HG02938 (cell line): ENCODE results near the gene MAML3.

Source experiments
- ATAC-seq: cut with Tn5 transposase; IDR thresholded peaks from one replicate; pipeline ENCODE4 v1.9.1; 2021; ENCODE audit warnings: mild to moderate bottlenecking, moderate library complexity; ENCODE audit not compliant: unreplicated experiment

Gene MAML3

GRCh38 chr4:139880841-139881240, 273.1 kb downstream of the MAML3 start:
- ATAC-seq: no peak

DNA sequence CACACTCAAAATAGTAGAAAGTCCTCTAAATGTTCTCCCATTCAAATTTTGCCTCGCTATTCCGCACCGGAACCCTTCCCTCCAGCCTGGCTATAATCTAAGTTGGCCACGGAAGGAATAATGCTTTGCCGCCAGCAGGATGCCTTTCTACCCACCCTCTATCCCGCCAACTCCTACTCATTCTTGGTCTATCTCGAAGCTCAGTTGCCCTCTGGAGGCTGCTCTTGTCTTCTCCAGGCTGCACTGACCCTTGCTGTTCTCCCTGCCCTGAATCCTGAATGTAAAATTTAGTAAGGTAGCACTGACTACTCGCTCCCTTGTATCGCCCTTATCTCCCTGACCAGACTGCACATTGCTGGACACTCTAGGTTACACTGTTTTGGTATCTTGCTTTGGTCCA, 275.9 kb downstream of the MAML3 start:
- ATAC-seq: no peak

GRCh38 chr4:139876337-139876941, 277.5 kb downstream of the MAML3 start:
- ATAC-seq: no peak

- no peak for ATAC-seq
These were observed 278.6 kb downstream of the MAML3 start for GRCh38 chr4:139875411-139875825.

DNA sequence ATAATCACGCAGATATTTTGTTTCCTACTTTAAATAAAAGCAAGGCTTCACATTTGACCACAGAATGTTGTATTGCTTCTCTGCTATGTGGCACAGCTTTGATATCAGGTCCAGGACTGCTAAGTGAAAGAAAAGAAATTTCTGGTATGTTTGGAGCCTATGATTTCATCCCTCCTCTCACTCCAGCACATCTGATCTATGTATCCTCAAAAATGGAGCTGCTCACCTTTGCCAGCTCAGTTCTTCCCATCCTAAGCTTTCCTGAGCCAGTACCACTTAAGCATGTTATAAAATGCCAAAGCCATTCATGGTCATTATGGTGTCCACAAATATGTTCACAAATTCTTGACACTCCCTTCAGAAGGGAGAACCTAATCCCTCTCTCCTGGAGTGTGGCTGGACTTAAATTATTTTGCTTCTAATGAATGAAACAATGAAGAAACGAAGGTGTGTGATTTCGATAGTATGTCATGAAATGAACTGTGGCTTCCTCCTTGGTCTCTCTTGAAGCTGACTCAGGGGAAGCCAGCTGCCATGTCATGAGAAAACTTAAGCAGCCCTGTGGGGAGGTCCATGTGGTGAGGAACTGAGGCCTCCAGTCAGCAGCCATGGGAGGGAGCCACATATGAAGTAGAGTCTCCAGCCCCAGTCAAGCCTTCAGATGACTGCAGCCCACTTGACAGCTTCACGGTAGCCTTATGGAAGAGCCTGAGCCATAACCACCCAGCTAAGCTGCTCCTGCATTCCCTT, 280.7 kb downstream of the MAML3 start:
- ATAC-seq: no peak

GRCh38 chr4:139872274-139872673, 281.7 kb downstream of the MAML3 start:
- no peak for ATAC-seq

GRCh38 chr4:139869810-139870209, 284.2 kb downstream of the MAML3 start:
- no peak for ATAC-seq

- ATAC-seq: no peak
These were observed 287.6 kb downstream of the MAML3 start for GRCh38 chr4:139866276-139866962.

DNA sequence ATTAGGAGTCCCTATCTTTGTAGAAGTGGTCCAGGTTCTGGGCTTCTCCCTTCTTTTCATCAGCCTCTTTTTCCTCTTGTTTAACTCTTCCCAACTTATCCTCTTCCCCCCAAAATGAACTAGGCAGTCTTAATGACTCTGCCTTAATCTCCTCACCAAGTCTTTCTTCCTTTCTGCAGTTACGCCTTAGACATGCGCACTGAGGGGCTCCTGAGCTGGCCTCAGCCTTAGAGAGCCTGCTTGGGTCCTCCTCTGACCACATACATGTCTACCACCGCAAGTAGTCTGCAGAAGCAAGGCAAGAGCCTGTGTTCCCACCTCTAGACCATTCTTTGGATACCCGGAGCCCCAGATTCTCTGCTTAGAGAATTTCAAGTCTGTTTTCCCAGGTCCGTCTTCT, 288.4 kb downstream of the MAML3 start:
- no peak for ATAC-seq

DNA sequence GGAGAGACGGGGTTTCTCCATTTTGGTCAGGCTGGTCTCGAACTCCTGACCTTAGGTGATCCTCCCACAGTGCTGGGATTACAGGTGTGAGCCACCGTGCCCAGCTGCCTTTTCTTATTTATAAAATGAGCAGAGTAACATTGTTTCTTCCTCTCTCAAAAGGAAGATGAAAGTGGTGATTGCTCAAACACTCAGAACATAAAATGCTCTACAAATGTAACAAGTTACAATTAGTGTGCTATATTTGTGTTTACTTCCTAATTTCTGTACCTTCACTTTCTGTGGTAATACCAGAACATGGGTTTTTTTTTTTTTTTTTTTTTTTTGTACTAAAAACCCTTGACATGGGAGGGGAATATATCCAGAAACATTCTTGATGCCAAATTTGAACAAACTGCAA, 290.5 kb downstream of the MAML3 start:
- ATAC-seq: no peak

DNA sequence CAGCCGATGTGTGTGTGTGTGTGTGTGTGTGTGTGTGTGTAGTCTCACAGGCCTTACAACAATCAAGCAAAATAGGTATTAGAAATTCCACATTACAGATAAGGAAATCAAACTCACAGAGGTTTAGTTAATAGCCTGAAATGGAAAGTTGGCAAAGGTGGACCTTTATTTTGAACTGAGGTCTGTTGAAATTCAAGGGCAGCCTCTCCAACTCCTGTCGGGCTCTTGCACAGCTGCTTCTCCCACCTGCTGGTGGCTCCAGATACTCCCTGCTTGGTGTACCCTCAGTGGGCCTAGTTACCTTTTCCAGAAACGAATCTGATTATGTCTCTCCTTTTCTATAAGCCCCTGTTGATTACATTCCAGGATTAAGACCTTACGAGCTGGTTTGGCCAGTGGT, 292.5 kb downstream of the MAML3 start:
- no peak for ATAC-seq

- ATAC-seq: no peak
These were observed 293.5 kb downstream of the MAML3 start for GRCh38 chr4:139860435-139861024.

DNA sequence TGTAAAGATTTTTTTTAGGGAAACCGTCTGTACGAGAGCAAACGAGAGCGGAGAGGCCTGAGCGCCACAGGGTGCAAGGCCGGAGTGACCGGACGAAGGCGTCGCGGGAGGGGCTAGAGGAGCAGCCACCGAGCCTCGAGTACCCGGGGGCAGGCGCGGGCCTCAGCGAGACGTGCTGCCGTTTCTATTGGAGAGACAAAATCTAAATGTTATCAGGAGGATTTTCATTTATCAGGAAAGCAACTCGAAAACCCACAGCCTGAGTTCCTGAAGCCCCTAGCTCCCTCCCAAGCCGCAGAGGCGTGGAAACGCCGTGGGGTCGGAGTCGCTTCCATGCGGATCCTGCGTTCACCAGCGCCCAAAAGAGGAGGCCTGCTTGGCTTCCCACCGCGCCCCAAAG, 294.1 kb downstream of the MAML3 start:
- ATAC-seq: no peak

GRCh38 chr4:139858436-139859205, 295.4 kb downstream of the MAML3 start:
- peak; percentile 98 for ATAC-seq

GRCh38 chr4:139857977-139858376, 296.0 kb downstream of the MAML3 start:
- no peak for ATAC-seq

GRCh38 chr4:139857021-139857420, 297.0 kb downstream of the MAML3 start:
- ATAC-seq: no peak

DNA sequence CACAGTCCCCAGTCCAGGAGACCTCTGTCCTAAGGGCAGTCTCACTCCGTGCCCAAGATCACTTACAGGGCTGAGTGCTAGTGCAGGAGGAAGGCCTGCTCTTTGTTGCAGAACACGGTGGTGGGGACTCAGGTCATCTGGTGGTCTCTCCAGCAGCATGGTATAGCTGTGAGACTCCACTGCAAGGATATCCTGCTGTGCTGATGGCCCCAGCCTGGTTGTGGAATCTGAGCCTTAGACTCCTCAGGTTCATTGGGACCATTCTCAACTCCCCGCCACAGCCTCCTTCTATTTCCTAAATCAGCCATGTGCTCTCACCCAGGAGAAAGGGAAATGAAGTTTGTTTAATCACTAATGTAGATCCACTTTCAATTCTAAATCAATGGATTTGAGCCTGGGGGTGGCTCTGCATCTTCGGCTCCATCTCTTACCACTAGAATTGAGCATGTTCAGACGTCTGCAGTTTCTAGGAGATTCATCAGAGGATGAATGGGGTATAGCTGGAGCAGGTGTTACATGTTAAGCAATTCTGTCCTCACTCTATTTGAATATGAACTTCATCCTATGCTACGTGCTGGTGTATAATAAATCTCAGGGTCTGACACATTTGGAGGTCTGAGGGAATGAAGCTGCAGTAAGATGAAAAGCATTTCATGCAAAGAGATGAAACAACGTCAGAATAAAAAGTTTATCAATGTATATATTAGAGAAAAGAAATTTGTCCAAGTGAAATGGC, 299.1 kb downstream of the MAML3 start:
- ATAC-seq: no peak

DNA sequence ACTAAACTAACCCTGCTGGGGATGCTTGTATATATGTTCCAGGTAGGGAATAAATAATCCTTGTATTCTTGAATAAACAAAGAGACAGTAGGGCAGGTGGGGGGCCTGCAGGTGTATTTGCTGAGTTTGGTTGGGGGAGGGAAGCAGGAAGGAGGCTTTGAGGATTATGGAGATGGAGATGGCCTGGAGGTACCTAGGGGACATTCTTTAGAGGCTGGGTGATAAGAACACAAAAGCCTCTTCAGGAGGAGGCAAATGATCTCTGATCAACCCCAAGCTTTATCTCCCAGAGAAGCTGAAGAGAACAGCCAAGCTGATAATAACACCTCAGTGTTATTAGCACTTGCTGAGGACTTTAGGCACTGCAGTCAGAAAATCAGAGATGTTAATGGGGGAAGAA, 300.7 kb downstream of the MAML3 start:
- no peak for ATAC-seq

- no peak for ATAC-seq
These were observed 301.2 kb downstream of the MAML3 start for GRCh38 chr4:139852612-139853269.

DNA sequence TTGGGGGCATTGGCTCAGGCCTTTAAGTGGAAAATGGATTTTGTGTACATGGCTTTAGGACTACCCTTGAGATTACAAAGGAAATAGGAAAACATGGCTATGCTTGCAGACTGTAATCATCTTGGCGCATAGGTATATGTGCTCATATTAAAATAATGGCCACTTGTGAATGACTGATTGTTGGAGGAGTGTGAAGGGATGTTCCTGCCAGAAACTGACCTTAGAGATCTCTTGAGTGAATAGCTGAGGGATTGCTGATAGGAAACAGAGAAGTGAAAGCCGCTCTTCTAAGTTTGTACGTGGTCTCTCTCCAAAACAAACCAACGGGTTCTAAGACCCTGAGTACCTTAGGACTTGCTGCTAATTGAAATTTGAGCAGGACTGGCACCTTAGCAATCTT, 302.3 kb downstream of the MAML3 start:
- ATAC-seq: no peak
